ENCODE measurements around the gene USP12.
"Not testable (repeated sequence)": the region's sequence is repeated elsewhere in the genome, so short reads cannot be mapped to it uniquely, and the experiment has no call there.

Gene USP12

DNA sequence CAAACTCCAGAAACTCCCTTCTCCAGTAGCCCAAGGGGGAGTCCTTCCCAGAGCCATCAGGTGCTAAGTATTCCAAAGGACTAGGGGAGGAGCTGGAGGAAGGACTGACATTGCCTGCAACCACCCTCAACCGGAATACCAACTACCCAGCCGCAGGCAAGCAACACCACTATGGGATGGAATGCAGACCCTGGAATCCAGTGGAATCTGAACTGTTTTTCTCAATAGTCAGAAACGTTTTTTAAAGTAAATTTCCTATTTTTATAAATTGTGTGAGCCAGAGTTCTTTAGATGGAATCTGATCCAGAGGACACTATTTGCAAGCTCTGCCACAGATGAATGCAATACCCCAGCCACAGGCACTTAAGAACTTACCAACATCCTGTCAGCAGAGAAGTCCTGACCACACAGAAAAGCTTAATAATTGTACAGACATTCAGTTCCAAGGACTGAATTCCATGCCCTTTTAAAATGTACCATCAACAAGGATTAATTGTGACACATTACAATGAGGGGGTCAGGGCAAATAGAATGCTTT lies 92.1 kb downstream of the USP12 start:
- no peak for DNase-seq (ENCODE audit: low read depth, low spot score)

DNA sequence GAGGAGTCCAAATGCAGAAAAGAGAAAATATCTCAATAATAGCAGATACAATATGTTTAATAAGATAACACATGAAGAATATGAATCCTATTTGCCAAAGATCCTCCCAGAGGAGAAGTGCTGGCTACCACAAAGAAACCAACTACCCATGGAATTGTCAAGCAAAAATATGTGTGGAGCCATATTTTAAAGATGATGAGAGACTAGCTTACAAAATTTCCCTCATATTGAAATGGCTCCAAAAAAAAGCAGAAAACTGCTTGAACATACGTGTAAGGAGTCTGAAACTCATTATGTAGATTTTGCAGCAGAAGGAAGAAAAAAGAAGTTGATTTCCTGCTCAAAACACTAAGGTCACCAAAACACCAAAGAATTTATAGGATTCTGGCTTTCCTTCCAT lies 94.2 kb downstream of the USP12 start:
- no peak for DNase-seq (ENCODE audit: low read depth, low spot score)

DNA sequence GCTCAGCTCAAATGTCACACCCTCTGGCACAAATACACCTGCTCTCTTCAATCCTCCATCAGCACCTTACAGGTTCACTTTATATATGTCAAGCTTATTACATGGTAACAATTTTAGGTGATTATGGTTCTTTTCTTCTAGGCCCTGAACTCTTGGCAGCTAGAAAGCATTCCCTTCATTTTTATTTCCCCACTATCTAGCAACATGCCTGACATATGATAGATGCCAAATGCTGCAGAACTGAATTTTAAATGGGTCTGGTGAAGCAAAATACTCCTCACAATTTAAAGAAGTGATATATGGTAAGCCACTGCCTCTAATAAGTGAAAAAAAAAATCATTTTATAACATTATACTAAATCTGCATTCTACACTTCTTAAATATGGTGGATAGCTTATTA lies 95.2 kb downstream of the USP12 start:
- DNase-seq (ENCODE audit: low read depth, low spot score), result no peak

DNA sequence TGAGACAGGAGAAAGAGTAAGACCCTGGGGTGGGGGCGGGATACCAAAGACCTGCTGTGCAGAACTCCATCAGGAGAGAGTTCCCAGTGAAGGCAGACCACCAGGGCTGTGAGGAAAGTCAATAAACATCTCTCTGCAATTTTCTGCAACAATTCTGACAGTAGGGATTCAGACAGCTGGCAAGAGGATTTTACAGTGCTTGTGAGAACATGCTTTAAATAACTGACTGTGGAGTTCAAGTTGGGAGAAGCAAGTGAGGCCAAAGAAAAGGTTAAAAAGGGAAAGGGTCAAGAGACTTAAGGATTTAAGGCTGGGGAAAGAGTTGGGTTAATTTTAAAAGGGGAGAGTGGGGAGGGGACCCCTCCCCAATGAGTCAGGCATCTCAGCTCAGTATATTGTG lies 98.4 kb downstream of the USP12 start:
- DNase-seq (ENCODE audit: low read depth, low spot score), result no peak

DNA sequence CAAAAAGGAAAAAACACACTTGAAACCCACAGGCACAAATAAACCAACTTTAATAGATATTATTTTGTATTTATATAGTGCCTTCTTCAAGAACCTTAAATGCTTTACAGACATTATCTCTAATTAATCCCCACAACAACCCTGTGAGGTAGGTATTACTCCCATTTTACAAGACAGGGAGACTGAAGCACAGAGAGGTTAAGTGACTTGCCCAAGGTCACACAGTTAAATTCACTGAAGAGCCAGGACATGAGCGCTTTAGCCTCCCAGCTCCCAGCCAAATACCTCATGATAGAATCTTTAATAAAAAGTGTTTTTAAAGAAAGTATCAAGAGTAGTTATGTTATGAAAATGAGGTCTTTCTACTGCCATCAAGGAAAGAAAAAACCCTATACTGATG lies 105.5 kb downstream of the USP12 start:
- not testable (repeated sequence) for DNase-seq (ENCODE audit: low read depth, low spot score)

DNA sequence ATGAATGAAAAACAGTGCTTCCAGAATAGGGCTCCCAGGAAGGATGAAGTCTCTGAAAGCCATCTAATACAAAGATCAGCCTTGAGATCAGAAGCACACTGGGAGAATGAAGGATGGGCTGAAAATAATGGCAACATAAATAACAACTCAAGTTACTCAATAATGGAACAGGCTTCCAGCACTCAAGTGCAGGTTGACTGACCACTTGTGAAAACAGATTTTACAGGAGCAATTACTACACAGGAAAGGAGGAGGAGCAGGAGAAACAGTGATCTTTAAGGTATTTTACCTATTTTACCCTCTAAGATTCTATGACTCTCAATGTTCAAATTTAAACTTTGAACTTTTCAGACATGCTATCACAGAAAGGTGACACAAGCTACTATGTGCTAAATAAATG lies 106.0 kb downstream of the USP12 start:
- no peak for DNase-seq (ENCODE audit: low read depth, low spot score)

DNA sequence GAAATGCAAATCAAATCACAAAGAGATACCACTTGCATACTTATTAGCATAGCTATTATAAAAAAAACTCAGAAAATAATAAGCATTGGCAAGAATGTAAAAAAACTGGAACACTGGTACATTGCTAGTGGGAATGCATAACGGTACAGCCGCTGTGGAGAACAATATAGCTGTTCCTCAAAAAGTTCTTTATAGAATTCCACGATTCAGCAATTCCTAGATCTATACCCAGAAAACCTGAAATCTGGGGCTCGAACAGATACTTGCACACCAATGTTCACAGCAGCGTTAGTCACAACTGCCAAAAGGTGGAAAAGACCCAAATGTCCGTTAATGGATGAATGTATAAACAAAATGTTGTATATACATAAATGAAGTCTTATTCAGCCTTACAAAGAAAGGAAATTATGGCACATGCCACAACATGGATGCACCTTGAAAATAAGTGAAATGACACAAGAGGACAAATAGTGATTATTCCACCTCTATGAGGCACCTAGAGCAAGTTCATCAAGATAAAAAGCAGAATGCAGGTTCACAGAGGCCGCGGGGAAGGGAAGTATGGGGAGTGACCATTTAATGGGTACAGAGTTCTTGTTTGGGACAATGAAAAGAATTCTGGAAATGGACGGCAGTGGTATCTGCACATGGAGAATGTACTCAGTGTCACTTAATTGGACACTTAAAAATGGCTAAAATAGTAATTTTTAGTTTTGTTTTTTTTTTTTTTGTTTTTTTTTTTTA lies 107.2 kb downstream of the USP12 start:
- DNase-seq (ENCODE audit: low read depth, low spot score), result no peak

DNA sequence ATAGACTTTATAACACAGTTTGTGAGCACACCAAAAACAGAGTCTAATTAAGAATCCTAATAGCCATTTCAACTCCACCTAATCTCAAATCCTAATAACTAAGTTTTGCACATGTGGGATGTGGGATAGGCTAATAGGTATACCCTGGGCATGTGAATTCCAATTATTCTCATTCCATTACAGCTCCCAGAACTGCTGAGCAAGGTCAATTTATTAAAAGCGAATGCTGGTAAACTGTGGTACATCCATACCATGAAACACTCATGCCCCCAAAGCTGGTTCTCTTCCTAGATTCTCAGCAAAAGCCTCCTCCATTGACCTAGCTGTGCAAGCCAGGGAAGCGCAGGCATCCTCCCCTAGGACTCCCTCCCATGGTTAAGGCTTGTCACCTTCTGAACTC lies 113.8 kb downstream of the USP12 start:
- DNase-seq (ENCODE audit: low read depth, low spot score), result no peak

DNA sequence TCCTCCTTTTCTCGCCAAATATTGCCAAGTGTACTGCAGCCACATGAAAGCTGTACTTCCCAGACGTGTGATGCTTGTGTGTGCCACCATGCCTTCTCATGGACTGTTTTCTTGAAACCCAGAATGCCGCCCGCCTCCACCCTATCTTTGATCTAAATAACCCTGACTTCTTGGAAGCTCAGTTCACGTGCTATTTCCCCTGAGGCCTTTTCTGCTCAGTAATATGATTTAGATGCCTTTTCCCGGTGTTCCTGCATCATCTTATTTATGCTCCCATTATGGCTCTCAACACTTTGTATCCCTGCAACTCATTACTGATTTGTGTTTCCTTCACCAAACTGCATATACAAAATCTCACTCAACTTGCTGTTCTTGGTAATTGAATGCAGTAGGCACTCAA lies 116.1 kb downstream of the USP12 start:
- DNase-seq (ENCODE audit: low read depth, low spot score), result no peak

DNA sequence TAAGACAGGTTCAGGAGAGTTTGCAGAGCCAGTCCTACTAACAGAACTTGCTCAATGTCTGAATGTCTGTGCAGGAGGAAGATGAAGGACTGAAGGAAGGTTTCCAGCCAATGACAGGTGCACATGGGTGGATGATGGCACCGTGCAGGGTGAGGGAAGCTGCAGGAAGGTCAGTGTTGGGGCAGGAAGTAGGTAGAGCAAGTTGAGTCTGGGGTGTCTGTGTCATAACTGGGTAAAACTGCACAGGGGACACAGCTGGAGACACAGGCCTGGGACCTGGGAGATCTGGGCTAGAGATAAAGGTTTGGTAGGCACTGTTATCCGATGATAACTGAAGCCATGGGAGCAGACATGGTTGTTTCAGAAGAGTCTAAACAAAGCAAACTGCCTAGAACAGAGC lies 116.9 kb downstream of the USP12 start:
- no peak for DNase-seq (ENCODE audit: low read depth, low spot score)

DNA sequence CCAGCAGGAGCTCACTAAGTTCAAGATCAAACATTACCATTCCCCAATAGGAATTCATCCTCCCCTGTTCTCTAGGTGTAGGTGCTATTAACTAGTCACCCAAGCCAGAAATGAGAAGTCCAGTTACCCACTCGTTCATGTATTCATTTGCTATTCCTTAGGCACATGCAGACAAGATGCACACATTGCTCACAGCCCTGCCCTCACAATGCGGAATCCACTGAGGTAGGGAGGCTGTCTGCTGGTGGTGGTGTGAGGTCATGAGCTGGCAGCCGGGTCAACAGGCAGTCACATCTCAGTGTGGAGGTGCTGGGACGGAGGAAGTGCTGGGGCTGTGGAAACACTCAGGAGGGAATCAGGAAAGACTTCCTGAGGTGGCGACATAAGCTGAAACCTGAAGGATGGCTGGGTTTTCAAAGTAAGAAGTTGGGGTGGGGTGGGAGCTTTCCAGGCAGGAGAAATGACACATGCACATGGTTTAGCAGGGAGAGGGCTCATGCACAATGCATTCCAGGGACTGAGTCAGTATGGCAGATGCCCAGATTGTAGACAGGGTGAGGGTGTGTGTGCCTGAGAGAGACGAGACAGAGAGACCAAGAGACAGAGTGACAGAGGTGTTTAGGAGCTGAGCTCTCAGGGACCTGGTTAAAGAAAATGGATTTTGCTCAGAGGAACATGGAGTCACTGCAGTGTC lies 117.6 kb downstream of the USP12 start:
- DNase-seq (ENCODE audit: low read depth, low spot score), result no peak

DNA sequence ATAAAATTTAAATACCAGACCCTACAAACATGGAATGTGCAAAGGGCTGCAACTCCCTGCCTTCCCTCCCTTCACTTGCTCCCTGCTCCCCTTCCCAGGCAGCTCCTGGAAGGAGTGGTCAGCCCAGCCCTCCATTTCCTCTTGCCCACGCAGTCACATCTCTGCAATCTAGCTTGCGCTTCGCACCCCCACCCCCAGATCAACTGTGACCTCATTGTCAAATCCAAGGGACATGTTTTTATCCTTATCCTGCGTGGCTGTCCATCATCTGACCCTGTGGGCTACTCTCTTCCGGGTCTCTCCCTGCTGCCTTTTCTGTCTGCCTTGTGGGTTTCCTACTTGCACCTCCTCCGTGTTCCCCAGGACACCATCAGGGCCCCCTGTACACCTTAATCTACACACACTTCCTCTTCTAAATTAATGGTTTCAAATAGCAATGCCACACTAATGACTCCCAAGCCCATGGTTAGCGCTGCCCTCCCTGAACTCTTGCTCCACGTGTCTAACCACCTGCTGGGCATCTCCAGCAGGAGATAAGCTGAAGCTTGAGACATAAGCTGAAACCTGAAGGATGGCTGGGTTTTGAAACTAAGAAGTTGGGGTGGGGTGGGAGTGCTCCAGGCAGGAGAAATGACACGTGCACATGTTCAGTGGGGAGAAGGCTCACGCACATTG lies 118.3 kb downstream of the USP12 start:
- no peak for DNase-seq (ENCODE audit: low read depth, low spot score)

DNA sequence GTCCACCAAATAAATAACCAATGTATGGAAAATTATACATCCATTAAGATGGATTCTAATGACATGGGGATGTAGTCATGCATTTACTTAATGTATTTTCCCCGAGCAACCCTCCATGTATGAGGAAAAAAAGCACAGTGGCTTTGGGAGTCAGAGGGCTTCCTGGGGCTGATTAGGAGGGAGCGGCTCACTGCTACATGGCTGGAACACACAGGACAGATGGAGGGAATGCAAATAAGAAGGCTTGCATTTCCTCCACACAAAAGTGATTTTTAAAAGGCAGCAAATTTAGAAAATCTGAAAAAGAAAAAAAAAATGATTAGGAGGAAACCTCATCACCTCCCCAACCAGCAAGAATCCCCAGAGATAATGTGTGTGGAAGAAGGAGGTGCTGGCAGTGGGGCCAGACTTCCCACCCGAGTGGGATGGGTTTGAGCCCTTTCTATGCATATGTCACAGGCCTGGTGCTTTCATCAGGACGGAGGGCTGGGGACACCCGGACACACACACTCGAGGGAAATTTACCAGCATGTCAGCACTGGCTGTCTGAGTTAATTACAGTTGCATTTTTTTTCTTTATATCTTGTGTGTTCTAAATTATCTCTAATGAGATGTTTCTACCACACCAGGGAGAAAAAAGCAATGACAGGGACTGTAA lies 118.9 kb downstream of the USP12 start:
- no peak for DNase-seq (ENCODE audit: low read depth, low spot score)

DNA sequence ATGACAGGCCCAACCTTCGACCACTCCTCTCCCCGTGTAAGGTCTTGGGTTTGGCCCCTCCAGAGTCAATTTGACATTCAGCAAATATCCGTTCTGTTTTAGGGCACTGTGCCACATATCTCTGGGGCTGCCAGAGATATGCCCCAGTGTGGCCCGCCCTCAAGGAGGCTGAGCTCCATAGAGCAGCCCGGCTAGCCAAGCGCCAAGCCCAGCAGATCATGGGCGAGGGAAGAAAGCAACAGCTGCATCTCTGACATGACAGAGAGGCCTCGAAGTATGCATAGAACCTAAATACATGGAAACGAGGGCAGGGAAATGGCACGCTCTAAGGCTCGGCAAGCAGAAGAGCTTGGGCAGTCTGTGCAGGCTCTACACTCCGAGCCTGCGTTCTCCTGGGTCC lies 124.5 kb downstream of the USP12 start:
- DNase-seq (ENCODE audit: low read depth, low spot score), result no peak

DNA sequence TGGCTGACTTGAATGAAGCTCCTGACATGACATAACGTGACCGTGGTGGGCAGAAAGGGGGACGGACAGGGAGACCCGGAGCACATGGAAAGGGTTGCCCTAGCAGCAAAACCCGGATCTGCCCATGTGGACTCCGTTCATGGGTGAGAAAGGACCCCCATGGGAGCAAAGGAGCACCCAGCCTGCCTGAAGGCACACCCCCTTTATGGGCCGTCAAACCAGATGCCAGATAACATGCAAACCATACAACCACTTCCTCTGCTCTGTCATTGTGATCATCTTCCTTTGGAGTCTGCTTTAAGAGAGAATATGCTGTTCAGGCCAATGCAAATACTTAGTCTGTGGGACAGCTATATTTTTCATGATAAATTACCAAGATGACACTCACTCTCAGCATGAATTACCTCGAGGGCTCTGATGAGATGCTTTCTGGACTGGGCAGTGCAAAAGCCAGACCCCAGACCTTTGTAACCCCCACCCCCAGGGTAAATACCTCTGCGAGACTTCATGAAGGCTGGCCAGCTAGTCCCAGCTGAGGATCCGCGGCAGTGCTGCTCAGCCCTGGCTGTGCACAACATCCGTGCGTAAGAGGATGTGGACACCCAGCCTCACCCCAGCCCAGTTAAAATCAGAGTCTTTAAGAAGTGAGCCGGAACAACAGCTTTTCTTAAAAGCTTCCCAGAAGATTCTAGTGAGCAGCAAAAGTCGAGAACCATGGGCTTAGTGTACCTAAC lies 126.6 kb downstream of the USP12 start:
- no peak for DNase-seq (ENCODE audit: low read depth, low spot score)

DNA sequence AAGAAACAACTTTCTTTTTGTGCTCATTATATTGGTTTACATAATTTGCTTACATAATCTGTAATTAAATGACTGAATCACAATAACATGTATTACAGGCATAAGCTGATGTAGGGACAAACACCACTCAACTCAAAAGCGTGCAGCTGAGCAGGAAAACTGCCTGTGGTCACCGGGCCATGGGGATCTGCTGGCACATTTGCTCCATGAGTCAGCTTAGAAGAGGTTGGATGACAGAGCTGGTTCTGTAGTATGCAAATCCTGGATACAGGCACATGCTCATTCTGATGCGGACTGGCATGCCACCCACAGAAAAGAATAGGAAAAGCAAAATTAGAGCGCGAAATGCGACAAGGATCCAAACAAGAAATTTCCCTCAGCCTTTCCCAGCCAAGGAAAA lies 128.6 kb downstream of the USP12 start:
- peak; percentile 72 for DNase-seq (ENCODE audit: low read depth, low spot score)

DNA sequence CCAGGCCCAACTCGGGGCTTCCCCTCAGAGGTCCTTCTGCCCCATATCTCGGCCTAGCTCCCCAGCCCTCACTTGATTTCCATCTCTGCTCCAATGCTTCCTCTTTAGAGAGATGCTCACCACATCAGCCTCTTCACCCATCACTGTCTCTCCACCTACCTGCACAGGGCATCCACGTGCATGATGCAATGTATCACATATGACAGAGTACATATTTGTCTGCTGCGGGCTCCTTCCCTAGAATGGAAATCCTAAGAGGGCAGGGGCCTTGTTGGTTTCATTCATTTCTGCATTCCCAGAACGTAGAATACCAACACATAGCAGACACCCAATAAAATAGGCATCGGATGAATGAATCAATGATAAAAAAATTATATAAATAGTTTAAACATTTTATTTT lies 130.3 kb downstream of the USP12 start:
- DNase-seq (ENCODE audit: low read depth, low spot score), result no peak

DNA sequence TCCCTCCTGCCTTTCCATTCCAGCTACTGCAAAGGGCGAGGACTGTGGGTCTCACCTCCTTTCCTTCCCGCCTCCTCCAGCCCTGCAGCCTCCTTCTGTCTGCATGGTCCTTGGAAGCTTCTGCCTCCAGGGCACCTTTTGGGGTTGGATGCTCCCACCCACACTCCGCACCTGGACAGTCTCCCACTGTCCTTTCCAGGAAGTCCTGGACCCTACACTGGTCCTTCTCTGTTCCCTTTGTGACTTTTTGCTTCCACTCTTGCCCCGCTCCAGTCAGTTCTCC lies 130.8 kb downstream of the USP12 start:
- DNase-seq (ENCODE audit: low read depth, low spot score), result no peak

DNA sequence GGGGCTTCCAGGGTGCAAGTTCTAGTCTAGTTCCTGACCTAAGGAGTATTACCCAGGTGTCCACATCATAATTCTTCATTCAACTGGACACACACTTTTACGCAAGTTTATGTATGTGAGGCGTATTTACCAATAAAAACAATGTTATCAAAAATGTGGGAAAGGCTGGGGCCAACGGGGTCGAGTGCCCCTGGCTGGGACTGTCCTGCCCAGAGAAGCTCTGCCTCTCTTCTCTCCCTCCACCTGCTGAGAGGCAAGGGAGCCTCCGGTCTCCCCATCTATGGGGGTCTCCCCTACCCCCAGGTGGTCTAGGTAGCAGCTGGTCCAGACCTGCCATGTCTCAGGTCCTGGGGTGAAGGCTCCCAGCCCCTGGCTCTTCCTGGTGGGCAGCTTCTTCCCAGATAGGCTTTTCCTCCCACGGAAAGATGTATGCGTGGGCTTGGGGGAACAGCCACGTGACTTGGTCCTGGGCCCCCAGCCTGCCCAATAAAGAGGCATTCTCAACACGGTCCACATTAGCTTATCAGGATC lies 132.4 kb downstream of the USP12 start:
- DNase-seq (ENCODE audit: low read depth, low spot score), result no peak

DNA sequence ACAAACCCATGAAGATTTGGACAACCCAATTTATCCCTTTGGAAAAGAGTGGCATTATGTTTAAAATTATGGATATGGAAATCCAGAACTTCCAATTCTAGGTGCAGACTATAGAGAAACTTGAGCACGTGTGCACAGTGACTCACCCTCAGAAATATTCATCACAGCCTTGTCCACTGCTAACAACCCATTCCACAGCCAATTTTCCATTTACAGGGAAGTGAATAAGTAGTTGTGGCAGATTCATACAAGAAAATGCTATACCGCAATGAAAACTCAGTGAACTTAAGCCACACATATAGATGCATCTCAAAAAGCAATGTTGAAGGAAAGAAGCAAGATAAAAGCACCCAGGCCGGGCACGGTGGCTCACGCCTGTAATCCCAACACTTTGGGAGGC lies 133.3 kb downstream of the USP12 start:
- DNase-seq (ENCODE audit: low read depth, low spot score), result no peak

DNA sequence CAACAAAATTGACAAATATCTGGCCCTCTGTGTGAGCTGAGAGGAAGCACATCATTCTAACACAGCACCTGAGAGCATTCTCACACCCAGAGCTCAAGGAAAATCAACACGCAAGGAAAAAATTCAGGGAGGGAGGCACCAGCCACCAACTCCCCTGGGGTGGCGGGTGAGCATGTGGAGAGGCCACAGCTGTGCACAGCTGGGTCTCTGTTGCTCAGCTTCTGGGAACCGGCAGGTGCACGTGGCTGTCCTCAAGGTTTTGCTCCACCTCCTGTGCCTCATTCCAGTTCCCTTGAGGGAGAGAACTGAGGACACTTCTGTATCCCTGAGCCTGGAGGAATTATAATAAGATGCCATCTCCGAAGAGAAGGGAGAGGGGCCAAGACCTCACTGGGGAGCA lies 134.0 kb downstream of the USP12 start:
- no peak for DNase-seq (ENCODE audit: low read depth, low spot score)

All from brain pericyte (primary cell).